NCI-H524 treated with DMSO at 0.1 percent for 48 hours (cell line): ENCODE measurements around the gene ANKRD53.

Source experiments
- DNase-seq: peaks from one replicate; lab custom pipeline; 2025; lab: John Stamatoyannopoulos, UW

ANKRD53 gene, protein sequence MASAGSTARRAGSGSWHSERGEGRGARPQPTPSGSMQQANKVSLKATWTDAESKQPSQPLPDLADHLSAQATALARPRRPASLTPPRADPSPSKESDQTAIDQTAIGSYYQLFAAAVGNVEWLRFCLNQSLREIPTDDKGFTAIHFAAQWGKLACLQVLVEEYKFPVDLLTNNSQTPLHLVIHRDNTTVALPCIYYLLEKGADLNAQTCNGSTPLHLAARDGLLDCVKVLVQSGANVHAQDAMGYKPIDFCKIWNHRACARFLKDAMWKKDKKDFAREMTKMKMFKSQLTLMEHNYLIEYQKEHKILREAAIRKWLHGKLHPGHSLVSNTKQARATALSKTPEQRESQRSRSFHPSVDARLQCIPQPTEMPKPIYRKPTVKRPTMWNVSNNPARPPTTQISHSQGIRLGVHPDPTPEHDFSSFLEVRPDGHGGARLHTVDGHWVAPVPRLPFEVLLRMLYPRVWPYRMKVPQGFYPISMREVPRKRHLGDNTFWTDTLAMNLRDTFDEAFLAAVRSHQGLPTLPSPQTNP

DNA sequence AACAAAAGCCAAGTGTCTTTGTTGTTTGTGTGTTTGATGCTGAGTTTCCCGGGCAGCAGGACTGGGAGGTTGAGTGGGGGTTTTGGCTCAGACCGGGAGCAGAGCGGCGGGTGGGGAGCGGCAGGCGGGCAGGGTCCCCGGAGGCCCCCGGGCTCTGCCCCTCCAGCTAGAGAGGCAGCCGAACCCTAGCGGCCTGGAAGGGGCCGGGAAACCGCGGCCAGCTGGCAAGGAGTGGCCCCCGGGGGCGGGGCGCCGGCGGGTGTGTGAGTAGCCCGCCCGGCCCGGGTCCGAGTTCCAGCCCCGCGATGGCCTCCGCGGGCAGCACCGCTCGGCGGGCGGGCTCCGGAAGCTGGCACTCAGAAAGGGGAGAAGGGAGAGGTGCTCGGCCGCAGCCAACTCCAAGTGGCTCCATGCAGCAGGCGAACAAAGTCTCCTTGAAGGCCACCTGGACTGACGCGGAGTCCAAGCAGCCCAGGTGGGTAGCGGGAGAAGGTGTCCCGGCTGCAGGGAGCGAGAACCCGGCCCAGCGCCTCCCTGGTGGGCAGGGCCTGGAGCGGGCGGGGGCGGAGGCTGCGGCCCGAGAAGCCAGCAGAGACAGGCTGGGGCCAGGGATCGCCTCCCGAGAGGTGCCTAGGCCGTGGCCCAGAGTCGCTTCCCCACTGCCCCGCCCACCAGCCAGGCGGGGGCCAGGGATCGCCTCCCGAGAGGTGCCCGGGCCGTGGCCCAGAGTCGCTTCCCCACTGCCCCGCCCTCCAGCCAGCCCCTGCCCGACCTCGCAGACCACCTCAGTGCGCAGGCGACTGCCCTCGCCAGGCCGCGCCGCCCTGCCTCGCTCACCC, at the start of gene ANKRD53:
ANKRD53 (plus strand) TSS at position 290 of the 839 bp plus-strand sequence; CDS start at position 306, 16 bp downstream.
- DNase-seq: no peak

DNA sequence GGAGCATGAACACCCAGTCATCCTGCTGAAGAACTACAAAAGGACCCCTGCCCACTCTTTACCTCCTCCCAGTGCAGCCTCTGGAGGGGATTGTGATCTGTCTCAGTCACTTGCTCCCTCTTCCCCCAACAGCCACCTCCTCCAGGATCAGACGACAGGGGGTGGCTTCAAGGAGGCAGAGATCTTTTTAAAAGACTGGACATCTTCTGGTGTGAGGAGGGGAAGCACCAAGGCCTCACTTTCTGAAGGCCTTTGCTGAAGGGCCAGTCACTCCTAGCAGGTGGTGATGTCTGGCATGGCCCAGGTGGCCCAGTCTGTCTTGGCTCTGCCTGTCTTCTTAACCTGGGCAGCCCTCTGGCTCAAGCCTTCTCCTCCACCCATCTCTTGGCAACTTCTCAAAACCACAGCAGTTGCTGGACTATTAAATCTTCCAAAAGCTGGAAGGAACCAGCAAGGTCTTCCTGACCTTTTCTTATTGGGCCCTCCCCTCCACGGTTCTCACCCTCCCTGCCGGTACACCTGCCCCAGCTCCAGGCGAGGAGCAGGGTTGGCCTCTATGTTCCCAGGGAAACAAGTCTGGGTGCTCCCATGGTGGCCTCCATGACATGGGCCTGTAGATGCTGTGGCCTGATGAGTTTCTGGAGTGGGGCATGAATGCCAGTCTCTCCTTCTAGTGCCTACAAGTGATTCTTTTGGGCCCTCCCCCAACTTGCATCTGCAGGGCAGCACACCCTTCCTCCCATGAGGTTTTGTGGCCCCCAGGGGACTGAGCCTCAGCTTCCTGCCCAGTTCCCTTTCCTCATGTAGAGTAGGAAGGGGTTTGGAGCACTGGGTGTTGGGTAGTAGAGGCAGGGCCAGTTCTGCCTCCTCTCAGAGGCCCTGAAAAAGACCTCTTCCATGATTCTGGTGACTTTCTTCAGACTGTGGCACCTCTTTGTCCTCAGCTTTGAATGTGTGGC, 47.8 kb upstream of the ANKRD53 start:
- DNase-seq: no peak

DNA sequence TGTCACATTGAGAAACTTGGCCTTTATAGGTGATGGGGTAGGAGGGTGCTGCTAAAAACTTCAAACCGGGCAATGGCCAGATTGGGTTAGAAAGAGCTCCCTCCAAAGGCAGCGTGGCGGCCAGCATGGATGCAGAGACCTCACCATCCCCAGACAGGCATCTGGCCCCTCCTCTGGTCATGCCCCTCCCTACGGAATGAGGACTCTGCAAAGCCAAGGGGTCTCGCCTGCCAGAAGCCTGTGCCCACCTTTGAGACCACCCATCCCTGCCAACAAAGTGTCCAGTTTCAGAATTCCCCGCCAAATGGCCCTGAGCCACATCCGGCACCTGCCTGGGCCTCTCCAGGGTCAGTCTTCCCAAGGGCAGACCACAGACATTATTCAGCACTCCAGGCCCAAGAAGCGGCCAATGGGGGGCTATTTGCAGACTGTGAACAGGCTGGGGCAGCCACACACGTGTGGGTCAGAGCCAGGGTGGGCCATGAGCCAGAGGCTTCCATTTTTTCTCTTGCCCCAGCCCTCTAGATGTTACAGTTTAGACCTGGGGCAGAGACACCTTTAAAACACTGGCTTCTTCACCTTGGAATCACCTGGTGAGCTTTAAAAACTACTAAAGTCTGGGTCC, 46.9 kb upstream of the ANKRD53 start:
- DNase-seq: no peak

DNA sequence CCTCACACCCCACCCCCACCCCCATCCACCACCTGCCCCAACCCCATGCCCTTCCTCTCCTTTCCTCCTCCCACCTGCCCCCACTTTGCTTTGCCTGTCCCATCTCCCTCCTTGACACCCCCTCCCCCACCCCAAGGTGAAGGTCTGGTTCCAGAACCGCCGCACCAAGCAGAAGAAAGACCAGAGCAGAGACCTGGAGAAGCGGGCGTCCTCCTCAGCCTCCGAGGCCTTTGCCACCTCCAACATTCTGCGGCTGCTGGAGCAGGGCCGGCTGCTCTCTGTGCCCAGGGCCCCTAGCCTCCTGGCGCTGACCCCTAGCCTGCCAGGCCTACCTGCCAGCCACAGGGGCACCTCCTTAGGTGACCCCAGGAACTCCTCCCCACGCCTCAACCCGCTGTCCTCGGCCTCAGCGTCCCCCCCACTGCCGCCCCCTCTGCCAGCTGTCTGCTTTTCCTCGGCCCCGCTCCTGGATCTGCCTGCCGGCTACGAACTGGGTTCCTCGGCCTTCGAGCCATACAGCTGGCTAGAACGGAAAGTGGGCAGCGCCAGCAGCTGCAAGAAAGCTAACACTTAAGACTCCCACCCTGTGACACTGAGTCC, 45.7 kb upstream of the ANKRD53 start:
- DNase-seq: no peak

DNA sequence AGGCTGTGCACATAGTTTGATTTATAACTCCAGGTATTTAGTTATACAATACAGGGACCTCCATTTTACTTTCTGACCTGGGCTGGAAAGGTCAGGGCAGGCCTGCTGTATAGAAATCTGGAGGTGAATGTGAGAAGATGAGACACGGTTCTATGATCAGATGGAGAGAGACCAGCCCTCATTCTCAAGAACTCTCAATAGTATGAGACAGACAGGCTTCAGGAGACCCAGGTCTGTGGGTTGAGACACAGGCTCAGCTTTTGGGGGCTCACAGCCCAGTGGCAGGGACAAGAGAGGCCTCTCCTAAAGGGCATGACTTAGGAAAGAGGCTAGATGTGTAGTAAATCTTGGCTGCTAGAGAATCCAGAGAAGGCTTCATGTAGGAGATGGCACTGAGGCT, 43.4 kb upstream of the ANKRD53 start:
- no peak for DNase-seq

DNA sequence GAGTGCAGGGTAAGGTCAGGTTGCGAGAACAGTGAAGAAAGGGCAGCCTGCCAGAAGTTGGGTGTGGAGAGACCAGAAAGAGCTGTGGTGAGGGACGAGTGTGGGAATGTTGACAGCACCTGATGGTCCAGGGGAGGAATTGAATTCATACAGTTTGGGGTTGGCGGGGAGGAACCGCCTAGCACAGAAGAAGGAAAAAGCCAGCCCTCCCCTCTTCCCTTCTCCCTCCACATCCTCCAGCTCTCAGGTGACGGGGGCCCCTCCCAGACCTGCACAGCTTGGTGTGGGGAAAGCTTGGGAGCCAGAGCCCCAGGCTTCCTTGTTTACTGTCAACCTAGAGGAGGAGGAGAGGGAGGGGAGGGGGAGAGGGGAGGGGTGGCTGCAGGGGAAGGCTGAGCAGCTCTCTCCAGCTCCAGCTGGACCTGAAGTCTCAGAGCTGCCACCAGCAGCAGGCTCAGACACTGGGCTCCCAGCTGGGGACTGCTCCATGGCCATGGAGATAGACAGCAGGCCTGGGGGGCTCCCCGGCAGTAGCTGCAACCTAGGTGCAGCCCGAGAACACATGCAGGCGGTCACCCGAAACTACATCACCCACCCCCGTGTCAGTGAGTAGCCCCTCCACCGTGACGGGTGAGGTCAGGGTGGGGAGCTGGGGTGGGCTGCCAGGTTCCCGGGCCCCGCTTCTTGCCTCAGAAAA, 42.8 kb upstream of the ANKRD53 start, which contains the start of gene ATP6V1B1:
ATP6V1B1 (plus strand) TSS at position 433 of the 697 bp plus-strand sequence; CDS start at position 488, 55 bp downstream.
- no peak for DNase-seq

DNA sequence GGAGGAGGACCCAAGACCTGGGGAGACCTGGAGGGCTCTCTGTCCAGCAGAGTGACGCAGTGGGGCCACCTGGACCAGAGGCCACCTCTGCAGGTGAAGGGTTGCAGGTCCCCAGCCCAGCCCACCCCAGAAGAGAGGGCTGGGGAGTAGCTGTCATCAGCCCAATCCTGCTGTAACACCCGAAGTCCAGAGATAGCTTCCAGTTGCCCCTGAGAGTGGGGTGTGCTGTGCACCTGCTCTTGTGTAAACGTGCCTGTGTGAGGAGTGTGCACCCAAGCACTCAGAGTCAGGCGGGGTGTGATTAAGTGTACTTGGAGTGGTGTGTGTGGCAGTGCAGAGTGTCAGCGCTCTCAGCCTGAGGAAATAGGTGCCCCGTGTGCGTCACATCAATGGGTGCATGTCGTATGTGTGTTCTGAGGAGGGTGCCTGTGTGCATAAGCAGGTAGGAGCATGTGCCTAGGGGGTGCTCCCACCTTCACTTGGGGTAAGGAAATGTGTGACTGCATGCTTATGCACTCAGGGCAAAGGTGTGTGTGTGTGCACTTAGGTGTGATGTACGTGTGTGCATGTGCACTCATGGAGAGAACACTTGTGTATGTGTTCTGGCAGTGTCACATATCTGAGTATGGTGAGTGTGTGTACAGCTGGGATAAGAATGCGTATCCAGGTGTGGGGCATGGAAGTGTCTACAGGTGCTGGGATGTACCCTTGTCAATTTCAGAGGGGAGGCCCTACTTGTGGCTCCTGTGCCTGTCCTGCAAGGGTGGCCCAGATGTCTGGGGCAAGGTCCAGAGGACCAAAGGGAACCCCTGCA, 42.1 kb upstream of the ANKRD53 start:
- DNase-seq: no peak

DNA sequence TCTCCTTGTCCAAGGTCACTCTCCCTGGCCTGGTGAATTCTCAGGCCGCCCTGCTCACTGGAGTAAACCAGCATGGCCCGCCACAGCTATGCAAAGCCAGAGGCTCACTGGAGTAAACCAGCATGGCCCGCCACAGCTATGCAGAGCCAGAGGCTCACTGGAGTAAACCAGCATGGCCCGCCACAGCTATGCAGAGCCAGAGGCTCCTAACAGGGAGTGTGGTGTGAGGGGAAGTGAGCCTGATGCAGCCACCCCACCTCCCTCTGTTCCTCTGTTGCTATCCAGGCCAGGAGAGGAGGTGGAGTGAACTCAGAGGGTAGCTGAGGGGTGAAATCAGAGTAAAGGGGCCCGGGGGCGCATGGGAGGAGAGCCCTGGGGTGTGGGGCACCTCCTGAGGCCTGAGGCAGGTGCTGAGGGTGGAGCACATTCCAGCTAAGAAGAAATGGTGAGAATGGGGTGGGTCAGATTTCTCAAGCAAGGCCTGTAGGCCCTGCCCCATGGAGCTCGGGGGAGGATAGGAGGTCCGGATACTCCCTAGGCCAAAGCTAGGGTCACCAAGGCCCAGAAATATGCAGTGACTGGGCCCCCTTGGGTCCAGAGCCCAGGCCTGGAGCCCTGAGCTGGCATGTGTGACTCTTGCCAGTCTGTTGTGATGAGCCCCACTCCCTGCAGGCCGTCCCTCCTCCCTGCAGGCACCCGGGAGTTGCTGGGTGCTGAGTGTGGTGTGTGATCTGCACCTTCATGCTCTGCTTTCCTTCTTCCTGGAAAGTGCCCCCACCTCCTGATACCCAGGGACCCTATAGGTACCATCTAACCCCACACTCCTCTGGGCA, 41.2 kb upstream of the ANKRD53 start:
- DNase-seq: no peak

DNA sequence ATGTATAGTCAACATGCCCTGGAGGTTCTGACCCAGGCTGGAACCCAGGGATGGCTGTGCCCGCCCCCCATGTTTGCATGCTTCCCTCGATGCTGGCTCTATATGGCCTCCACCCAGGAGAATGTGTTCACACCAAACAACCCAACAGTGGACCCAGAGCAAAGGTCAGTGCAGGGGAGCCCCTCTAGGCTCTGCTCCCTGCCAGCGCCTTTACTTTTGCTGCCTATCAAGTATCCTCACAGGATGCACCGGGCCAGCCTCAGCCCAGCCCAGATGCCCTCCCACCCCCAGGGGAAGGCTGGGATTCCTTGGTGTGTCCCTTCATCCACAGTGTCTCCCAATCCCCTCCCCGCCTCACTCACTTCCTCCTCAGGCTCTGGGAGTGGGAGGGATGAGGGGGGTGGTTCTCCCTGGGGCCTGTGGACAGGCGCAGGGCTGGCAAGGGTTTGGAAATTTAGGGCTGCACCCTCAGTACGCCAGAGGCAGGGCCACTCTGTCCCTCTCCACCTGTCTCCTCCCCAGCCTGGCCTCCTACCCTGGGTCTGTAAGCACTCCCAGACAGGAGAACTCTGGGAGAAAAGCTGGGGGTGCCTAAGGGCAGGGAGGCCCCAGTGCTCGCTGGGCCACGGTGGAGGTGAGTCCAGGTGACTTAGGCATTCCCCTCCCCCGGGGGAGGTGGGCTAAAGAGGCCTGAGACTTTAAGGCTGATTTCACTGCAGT, 40.4 kb upstream of the ANKRD53 start:
- no peak for DNase-seq

DNA sequence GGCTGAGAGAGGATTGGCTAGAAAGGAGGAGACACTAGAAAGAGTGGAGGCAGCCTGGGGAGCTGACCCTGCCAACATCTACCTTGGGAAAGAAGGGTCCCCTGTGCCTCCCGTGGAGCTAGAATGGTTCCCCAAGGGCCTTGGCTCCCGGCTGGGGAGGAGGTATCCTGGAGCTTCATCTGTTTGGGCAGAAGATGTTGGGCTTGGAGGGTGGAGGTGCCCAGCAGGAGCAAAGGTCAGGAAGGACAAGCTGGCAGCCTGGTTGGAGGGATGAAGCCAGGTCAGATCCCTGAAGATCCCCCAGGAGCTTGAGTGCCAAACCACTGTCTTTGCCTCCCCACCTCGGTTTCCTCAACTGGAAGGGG, 39.9 kb upstream of the ANKRD53 start:
- no peak for DNase-seq

DNA sequence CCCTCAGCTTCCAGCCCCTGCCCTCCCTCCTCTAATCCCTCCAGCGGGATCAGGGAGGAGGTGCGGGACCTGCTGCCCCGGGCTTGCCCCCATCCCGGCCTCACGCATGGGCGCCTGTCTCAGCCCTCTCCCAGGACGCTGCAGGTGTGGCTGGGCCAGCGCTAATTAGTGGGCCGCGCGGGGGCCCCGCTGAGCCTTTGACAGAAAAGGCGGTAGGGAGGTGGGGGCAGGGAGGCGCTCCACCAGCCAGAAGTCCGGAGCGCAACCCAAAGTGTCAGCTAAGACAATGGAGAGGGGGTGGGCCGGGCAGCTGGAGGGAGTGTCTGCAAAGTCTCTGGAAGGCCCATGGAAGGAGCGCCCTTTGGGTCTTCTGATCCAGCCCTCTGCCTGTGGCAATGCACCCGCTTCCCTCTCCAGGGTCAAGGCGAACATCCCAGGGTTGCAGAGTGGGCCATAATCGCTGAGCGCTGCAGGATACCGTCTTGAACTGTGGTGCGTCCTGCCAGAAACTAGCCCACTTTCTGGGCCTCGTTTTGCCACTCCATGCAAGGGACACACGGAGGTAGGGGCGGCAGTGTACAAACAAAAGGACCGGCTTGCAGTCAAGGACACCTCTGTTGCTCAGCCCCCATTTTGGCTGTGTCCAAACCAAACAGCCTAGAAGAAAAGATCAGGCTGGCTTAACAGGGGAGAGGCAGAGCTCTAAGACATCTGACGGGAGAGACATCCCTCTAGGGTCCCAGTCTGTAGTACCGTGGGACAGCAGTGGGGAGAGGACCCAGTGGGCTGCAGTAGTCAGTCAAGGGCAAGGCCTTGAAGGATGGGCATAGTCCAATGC, 39.2 kb upstream of the ANKRD53 start:
- no peak for DNase-seq

DNA sequence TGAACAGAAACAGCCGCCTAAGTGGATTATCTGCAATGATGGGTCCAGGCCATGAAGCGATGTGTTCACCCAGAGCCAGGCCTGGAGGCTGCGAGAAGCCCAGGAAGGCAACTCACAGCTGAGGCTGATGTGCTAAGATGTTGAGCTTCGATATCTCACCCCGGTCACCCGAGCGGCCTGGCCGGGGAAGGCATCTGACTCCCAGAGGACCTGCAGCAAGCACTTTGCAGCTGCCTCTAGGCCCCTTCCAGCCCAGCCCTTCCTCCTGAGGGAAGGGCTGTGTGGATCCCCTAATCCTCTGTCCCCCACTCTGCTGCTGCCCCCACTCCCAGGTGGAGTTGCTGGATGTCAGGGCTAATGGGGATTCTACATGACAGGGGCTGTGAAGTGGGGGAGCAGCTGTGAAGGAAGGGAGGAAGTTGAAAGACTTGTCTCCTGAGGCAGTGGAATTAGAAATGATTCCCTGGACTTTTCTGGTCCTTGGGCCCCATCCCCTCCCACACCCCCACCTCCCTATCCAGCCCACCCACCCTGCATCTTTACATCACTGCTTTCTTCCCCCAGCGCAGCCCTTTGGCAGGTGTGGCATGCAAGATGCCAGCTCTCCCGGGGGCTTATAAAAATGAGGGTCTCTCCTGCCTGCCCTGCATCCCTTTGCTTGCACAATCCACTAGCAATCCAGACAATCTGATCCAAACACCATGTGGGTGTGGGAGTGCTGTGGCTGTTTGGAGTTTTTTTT, 38.4 kb upstream of the ANKRD53 start:
- DNase-seq: no peak

DNA sequence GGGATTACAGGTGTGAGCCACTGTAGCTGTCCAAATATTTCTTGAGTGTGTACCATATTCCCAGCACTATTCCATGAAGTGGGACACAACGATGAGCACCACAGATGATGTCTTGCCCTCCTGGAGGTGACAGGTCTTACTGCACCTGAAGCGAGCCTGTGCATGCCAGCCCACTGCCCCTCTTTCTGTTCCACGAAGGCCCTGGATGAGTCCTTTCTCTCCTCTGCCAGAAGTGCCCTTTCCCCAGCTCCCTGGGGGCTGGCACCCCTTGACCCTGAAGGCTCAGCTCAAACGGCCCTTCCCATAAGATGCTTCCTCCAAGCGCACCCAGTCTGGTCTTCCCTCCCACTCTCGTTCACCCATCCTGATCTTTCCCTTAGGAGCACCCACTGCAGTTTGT, 37.2 kb upstream of the ANKRD53 start:
- DNase-seq: no peak

DNA sequence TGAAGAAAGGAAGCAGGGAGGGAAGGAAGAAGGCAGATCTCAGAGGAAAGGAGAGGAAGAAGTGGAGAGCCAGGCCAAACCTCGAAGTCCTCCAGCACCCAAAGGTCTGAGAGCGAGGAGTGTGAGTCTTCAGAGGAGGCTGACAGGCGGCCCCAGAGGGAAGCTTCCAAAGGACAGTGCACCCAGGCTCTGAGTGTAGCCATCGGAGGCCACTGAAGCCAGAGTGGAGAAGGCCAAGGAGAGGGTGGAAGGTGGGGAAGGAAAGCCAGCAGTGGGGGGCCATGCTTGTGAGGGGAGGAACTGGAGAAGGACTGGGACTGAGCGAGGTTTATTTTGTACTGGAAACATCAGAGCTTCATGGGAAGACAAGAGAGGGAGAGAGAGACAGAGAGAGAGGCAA, 36.7 kb upstream of the ANKRD53 start:
- DNase-seq: no peak

DNA sequence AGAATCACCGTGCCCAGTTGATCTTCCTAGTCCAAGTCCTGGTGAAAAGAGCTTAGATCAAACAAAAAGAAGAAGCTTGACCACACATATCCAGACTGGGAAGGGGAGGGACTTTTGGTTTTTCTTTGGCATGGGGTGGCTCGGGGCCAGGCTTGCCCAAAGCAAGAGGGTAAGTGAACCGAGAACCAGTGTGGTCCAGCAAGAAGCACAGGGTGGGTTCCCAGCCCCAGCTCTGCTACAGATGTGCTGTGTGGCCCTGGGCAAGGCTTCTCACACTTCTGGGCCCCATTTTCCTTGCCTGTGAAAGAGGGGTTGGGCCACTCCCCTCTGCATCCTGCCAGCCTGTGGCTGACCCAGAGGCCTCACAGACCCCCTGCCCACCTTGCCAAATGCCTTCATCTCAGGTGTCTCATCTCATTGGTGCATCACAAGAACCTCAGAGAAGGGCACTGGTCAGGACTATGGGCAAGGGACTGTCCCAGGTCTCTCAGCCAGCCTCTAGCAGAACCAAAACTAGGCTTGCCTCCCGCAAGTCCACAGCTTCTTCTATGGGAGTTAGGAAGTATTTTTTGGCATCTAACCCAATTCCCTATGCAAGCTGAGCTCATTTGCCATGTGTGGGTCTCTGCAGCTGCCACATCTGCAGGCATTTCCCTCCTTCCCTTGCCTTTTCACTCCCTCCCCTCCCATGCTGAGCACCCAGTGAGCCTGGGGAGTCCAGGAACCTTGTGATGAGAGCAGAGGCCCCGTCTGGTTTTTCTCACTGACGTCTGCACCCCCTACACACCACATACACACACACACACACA, 35.8 kb upstream of the ANKRD53 start:
- no peak for DNase-seq
